Vagina (tissue), 2 donors: ENCODE measurements around the gene CLDN22. TPM values are rescaled to one million over a fixed set of nuclear protein-coding genes. Genes with fewer than 3 reads are reported as not detected.

Experiments used
- DNase-seq, 2 donors: peaks; one replicate each; pipeline ENCODE4 v3.0.0-alpha.2; 2017; ENCODE audit errors: extremely low spot score in 2 of 2
- H3K27ac ChIP-seq: fragments of 200-600 bp; sonication (generic); one replicate; pipeline ENCODE4 v1.5.1; 2019
- H3K27me3 ChIP-seq: fragments of 200-600 bp; sonication (generic); one replicate; pipeline ENCODE4 v1.5.1; 2019
- H3K36me3 ChIP-seq, 2 donors: fragments of 200-600 bp; sonication (generic); one replicate each; pipeline ENCODE4 v1.5.1; 2017 to 2019
- H3K4me1 ChIP-seq: fragments of 200-600 bp; sonication (generic); one replicate; pipeline ENCODE4 v1.5.1; 2019
- H3K4me3 ChIP-seq, 2 donors: fragments of 200-600 bp; sonication (generic); 1 replicate in 1 of 2; 2 replicates in 1 of 2; pipeline ENCODE4 v1.5.1; 2016 to 2019
- H3K9me3 ChIP-seq: fragments of 200-600 bp; sonication (generic); one replicate; pipeline ENCODE4 v1.5.1; 2019
- CTCF ChIP-seq, 3 experiments: fragments of 450-650 bp in 2 of 3; fragments of 200-600 bp in 1 of 3; sonication (generic) in 1 of 3; IDR thresholded peaks; one replicate each; pipeline ENCODE4 v1.5.1; 2017 to 2019; ENCODE audit warnings: antibody characterized with exemption in 3 of 3, mild to moderate bottlenecking in 2 of 3, moderate library complexity in 2 of 3
- POLR2A ChIP-seq, 2 donors: fragments of 450-650 bp; IDR thresholded peaks; one replicate each; pipeline ENCODE4 v1.6.1; 2017; ENCODE audit warnings: antibody characterized with exemption in 2 of 2, mild to moderate bottlenecking in 2 of 2, moderate library complexity in 2 of 2
- POLR2AphosphoS5 ChIP-seq, 2 donors: sonication (generic); formaldehyde crosslinking; IDR thresholded peaks; one replicate each; pipeline ENCODE4 v1.9.0; 2017; ENCODE audit warnings: antibody characterized with exemption in 2 of 2, mild to moderate bottlenecking in 2 of 2, low read depth in 1 of 2; ENCODE audit not compliant: insufficient read depth in 1 of 2
- intact Hi-C: fragments of 100-400 bp; cut with DNase I; formaldehyde crosslinking; loops from one replicate; pipeline ENCODE4 v1.15.1; 2023
- total RNA-seq: library from RNA; depleted of rRNA; stranded (reverse); fragments of >200 nt; gene quantifications from one replicate; pipeline ENCODE4 v1.2.3, GENCODE V29; 2016

Gene CLDN22
- total RNA-seq, 1 donor from 2014 or later = not detected

GRCh38 chr4:183362916-183363542 is 43.0 kb upstream of the CLDN22 start:
- Histone ChIP-seq H3K27ac (no peak overlapping the region), H3K27me3 (no peaks in the 10 kb centered on the region), H3K9me3 (no peaks in the 10 kb centered on the region), H3K36me3 (no peaks in the 10 kb centered on the region), H3K4me1 (no peaks in the 10 kb centered on the region), H3K4me3 (no peak overlapping the region)
- DNase-seq = no peak
- intact Hi-C loops = no loop called here
- TF ChIP-seq CTCF (IDR thresholded peaks at IDR 0.05) = no peak
- no peak for TF ChIP-seq POLR2AphosphoS5 (IDR thresholded peaks at IDR 0.05; ENCODE audit: insufficient read depth in 1 of 2, low read depth in 1 of 2)
- TF ChIP-seq POLR2A (IDR thresholded peaks at IDR 0.05) = no peak

- intact Hi-C loops = no loop called here
- Histone ChIP-seq H3K27ac (no peak overlapping the region), H3K36me3 (no peaks in the 10 kb centered on the region), H3K9me3 (no peaks in the 10 kb centered on the region), H3K4me1 (no peaks in the 10 kb centered on the region), H3K27me3 (no peaks in the 10 kb centered on the region), H3K4me3 (no peak overlapping the region)
- no peak for DNase-seq
- no peak for TF ChIP-seq POLR2A (IDR thresholded peaks at IDR 0.05)
- TF ChIP-seq POLR2AphosphoS5 (IDR thresholded peaks at IDR 0.05; ENCODE audit: insufficient read depth in 1 of 2, low read depth in 1 of 2) = no peak
- TF ChIP-seq CTCF (IDR thresholded peaks at IDR 0.05) = no peak
These were observed 42.0 kb upstream of the CLDN22 start for GRCh38 chr4:183362036-183362435.

GRCh38 chr4:183360161-183360919 is 40.3 kb upstream of the CLDN22 start:
- no peaks in the 10 kb centered on the region for H3K9me3 ChIP-seq
- no peaks in the 10 kb centered on the region for H3K27me3 ChIP-seq
- peaks cover 6% of the 10 kb centered on the region for H3K4me1 ChIP-seq
- intact Hi-C loops = no loop called here
- no peak for DNase-seq
- H3K36me3 ChIP-seq = no peaks in the 10 kb centered on the region
- TF ChIP-seq POLR2AphosphoS5 (IDR thresholded peaks at IDR 0.05; ENCODE audit: insufficient read depth in 1 of 2, low read depth in 1 of 2) (no peak), POLR2A (IDR thresholded peaks at IDR 0.05) (no peak), CTCF (IDR thresholded peaks at IDR 0.05) (no peak)
- no peak overlapping the region for H3K4me3 ChIP-seq
- no peak overlapping the region for H3K27ac ChIP-seq

- Histone ChIP-seq H3K27ac (no peak overlapping the region), H3K36me3 (no peaks in the 10 kb centered on the region), H3K9me3 (no peaks in the 10 kb centered on the region), H3K4me1 (peaks cover 8% of the 10 kb centered on the region), H3K27me3 (no peaks in the 10 kb centered on the region), H3K4me3 (no peak overlapping the region)
- intact Hi-C loops = no loop called here
- no peak for DNase-seq
- TF ChIP-seq CTCF (IDR thresholded peaks at IDR 0.05) (no peak), POLR2AphosphoS5 (IDR thresholded peaks at IDR 0.05; ENCODE audit: insufficient read depth in 1 of 2, low read depth in 1 of 2) (no peak), POLR2A (IDR thresholded peaks at IDR 0.05) (no peak)
These were observed 38.2 kb upstream of the CLDN22 start for GRCh38 chr4:183358215-183358755.
